GM21529 (cell line): ENCODE measurements around the gene STAM.
"Not testable (repeated sequence)": the region's sequence is repeated elsewhere in the genome, so short reads cannot be mapped to it uniquely, and the experiment has no call there.

Experiments used
- ATAC-seq: cut with Tn5 transposase; IDR thresholded peaks from one replicate; pipeline ENCODE4 v1.9.1; 2021; ENCODE audit not compliant: unreplicated experiment

STAM gene

DNA sequence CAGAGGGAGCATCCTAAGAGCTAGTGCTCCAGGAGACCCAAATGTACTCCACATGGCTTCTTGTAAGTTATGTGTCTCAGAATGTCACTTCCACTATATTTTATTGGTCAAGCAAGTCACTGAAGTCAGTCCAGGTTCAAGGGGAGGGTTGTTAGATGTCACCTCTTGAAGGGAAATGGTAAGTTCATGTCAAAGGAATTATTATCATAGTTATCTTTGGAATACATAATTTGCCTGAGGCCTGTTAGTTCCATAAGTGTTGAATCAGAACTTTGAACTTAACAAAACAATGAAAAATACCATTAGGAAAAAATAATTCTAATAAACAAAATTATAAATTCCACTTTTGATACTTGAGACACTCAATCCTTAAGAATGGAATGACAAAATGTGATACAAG, 30.6 kb downstream of the STAM start:
- ATAC-seq: no peak

- ATAC-seq: no peak
These were observed 31.7 kb downstream of the STAM start for GRCh38 chr10:17675638-17676037.

GRCh38 chr10:17676919-17677318, 33.0 kb downstream of the STAM start:
- no peak for ATAC-seq

DNA sequence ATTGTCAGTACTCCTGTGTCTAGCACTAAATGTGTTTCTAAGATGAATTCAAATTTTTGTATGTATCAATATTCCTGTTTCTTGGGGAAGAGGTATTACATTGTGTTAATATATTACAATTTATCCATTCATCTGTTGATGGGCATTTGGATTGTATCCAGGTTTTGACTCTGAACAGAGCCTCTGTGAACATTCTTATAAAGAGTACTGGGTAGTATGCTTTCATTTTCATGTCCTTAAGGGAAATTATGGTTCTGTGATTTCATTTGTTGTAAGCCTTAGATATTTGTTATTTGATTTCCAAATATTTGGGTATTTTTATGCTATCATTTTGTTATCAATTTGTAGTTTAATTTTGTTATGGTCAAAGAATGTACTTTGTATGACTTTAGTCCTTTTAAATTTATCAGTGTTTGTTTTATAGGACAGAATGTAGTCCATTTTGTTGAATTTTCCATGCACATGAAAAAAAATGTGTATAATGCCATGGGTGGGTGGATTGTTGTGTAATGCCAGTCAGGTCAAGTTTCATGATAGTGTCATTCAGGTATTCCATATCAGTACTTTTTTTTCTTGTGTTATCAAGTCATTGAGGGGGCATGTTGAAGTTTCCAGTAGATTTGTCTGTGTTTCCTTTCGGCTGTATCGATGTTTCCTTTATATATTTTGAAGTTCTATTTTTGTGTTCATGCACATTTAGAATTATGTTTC, 38.4 kb downstream of the STAM start:
- no peak for ATAC-seq

DNA sequence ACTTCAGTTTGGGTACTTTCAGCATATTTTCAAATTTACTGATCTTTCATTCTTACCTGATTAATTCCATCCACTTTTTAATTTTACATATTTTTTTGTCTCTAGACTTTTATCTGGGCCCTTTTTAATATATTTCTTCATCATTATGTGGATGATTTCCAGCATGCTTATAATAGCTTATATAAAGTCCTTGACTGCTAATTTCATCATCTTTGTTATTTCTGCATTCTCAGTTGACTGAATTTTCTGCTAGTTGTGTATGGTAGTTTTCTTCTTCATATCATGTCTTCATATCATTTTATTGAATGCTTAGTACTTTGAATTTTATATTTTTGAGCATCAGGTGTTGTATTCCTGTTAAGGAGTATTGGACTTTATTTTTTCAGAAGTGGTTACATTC, 39.6 kb downstream of the STAM start:
- no peak for ATAC-seq

DNA sequence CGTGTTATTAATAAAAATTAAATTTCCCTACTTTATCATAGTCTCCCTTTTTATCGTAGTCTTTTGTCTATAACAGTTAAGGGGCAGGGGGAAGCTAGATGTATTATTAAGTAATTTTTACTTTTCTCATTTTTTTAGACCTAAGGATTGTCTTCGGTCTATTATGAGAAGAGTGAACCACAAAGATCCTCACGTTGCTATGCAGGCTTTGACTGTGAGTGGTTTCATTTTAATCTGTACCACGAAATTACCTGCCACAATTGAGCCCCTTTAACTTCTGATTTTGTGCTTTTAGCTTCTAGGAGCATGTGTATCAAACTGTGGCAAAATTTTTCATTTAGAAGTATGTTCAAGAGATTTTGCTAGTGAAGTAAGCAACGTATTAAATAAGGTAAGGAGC, 40.6 kb downstream of the STAM start:
- no peak for ATAC-seq

DNA sequence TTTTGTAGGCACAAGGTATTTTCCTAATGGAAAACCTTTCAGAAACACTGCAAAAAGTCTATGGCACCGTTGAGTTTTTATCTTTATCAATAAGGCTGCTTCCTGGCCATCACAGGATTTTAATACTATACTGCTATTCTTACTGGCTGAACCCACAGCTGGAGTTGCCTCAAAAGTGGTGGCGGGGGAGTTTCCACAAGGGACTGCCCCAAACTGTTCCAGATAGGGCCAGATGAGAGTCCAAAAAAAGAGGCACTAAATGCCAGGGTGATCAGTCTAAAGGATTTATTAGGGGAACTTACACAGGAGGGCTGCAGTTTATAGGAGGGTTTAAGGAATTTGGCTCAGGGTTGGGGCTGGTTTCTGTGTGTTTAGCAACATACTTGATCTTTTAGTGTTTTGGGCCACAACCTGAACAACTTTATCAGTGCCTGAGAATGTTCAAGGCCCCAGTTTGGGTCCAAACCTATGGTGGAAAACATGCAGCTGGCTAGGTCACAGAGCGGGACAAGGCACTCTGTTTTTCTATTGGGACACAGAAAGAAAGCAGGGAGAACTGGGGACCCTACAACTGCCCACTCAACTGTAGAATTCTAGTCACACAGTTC, 41.4 kb downstream of the STAM start:
- ATAC-seq: peak; percentile 87

- no peak for ATAC-seq
These were observed 43.3 kb downstream of the STAM start for GRCh38 chr10:17687117-17687831.

GRCh38 chr10:17689137-17689536, 45.2 kb downstream of the STAM start:
- no peak for ATAC-seq

DNA sequence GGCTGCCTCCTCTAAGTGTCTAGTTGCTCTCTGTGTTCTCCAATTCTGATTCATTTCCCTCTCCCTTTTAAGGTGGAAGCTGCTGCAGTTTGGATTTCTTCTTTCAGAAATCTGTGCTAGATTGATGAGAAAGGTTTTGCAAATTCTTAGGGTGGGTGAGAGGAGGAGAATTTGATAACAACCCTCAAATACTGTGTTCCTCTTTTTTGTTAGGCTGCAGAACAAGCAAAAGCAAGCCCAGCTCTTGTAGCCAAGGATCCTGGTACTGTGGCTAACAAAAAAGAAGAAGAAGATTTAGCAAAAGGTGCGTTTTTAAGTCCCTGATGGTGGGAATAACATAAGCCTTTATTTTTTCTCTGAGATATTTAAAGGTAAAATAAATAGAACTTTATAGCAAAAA, 49.1 kb downstream of the STAM start:
- no peak for ATAC-seq

GRCh38 chr10:17698696-17699095, 54.7 kb downstream of the STAM start:
- no peak for ATAC-seq

DNA sequence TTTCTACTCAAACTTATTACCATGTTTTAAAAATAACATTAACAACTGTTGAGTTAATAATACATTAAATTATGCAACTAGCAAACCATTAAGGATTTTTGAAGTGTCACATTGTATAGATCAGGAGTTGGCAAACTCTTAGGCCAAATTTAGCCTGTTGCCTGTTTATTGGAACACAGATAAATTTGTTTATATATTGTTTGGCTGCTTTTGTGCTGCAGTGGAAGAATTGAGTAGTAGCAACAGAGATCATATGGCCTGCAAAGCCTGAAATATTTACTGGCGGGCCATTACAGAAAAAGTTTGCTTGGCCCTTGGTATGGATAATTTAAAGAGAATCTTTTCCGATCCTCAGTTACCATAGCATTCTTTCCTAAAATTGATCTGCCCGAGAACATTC, 57.4 kb downstream of the STAM start:
- ATAC-seq: no peak

DNA sequence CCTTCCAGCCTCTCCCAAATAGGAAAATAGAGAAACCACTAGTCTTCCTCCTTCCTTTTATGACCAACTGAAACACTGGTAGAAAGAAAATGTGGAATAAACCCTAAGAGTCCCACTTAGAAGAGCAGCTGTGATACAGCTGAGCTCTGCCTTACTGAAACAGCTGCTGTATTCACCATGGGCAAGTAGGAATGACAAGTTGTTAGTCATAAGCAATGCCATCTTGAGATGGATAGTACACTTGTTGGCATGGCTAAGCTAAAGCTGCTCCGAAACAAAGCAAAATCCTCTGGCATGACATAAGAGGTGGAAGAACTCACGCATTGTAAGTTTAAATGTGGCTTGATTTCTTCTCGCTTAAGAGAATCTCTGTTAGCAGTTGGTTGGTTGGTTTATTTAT, 59.8 kb downstream of the STAM start:
- no peak for ATAC-seq

DNA sequence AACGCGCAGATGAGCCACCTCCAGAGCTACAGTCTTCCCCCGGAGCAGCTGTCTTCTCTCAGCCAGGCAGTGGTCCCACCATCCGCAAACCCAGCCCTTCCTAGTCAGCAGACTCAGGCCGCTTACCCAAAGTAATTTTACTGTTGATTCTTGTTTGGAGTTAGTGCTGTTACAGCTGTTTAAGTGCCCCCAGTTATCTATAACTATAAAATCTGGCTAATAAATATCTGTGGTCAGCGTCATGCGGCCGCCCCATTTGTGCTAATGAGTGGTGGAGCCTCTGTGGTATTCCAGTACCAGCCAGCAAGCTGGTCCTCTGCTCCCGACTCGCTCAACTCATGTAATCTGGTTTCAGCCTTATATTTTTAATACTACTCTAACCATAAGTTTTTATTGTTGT, 64.9 kb downstream of the STAM start:
- ATAC-seq: no peak

DNA sequence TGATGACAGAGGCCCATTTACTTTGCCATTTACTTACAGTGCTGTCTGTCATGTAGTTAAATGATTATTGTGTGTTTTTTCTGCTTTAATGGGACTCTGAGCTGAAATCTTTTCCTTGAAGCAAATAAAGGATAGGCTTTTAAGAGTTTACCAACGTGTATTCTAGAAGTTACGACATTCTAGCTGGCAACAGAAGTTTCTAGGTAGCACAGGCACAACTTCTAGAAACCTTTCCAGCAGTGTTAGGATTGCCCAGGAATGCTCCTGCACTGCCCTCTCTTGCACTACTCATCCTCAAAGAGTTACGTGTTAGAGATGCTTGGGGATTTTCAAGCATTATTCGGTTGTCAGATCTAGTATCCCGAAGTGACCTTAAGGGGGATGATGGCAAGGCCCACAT, 65.5 kb downstream of the STAM start:
- ATAC-seq: no peak

DNA sequence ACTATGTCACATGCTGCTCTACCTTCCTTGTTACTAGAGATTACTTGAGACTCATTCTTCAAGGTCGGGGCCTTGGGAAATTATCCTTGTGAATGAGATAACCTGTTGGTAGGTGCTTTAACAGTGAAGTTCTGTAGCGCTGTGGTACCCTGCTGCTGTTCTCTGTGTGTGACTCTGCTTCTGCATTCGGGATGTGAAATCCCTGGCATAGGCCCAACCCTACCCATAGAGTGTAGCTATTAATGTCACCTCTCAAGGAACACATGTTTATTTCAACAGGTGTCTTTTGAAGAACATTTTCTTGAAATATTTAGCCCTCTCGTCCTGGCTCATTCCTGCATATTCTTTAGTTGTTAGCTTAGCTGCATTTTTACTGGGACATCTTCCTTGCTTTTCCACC, 66.2 kb downstream of the STAM start:
- no peak for ATAC-seq

DNA sequence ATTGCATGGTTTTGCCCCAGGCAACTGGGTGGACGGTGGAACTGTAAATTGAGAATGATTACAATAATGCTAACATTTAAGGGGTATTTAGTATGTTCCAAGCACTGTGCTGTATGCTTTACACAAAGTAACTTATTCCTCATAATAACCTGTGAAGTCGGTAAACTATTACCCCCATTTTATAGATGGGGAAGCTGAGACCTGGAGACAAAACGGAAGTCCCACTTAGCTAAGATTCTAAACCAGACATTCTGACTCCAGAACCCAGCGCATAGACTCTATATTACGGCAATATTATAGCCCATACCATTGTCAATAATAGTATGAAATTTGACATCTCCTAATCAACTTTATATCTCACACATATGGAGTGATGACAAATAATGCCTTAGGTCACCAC, 68.1 kb downstream of the STAM start:
- no peak for ATAC-seq

GRCh38 chr10:17712717-17713471, 68.9 kb downstream of the STAM start:
- no peak for ATAC-seq

- ATAC-seq: no peak
These were observed 69.8 kb downstream of the STAM start for GRCh38 chr10:17713758-17714157.

DNA sequence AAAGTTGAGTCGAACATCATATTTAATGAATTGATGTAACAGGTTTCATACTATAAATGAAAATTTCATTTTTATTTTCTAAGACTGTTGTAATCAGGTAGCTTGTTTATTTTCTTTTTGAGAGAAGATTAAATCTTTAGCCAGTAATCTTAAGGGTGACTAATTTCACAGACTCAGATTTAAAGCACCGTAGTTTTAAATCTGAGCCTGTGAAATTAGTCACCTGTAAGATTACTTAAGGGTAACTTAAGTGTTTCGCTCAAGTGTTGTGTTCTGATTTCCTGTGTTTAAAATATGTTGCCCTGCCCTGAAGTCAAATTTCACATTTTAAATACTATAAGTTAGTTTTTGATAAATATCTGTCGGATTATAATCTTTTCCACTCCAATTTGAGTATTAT, 72.2 kb downstream of the STAM start:
- ATAC-seq: no peak

DNA sequence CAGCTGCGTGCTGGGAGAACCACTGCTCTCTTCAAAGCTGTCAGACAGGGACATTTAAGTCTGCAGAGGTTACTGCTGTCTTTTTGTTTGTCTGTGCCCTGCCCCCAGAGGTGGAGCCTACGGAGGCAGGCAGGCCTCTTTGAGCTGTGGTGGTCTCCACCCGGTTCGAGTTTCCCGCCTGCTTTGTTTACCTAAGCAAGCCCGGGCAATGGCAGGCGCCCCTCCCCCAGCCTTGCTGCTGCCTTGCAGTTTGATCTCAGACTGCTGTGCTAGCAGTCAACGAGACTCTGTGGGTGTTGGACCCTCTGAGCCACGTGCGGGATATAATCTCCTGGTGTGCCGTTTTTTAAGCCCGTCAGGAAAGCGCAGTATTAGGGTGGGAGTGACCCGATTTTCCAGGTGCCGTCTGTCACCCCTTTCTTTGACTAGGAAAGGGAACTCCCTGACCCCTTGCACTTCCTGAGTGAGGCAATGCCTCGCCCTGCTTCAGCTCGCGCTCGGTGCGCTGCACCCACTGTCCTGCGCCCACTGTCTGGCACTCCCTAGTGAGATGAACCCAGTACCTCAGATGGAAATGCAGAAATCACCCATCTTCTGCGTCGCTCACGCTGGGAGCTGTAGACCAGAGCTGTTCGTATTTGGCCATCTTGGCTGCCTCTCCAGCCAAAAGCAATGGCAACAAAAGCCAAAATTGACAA, 78.5 kb downstream of the STAM start:
- not testable (repeated sequence) for ATAC-seq
